Stimulated activated CD4-positive, alpha-beta T cell treated with anti-CD3 and anti-CD28 coated beads, TNF-alpha, amount 100 ng/mL, for 4 hours (primary cell): ENCODE data around the gene TCAF1.
A peak's percentile ranks its signal among the peaks of the same experiment; 100 is the strongest.

Experiments
- DNase-seq, 3 experiments: peaks; one replicate each; pipeline ENCODE4 v3.0.0-alpha.2; 2020; ENCODE audit warnings: low read depth in 3 of 3

Gene TCAF1

GRCh38 chr7:143901668-143902331 lies at the start of gene TCAF1:
TSS of gene TCAF1 (minus strand) at chr7:143902176. CDS start at chr7:143876608, 25,568 bp downstream.
- peak; percentile 80 to 86 (median 84) for DNase-seq

- DNase-seq = no peak
Observed at GRCh38 chr7:143948733-143949132, 46.8 kb upstream of the TCAF1 start.

- no peak for DNase-seq
Observed at GRCh38 chr7:143947111-143947510, 45.1 kb upstream of the TCAF1 start.

GRCh38 chr7:143945423-143945822 lies 43.4 kb upstream of the TCAF1 start:
- no peak for DNase-seq

- DNase-seq = no peak
Observed at GRCh38 chr7:143938379-143939243, 36.6 kb upstream of the TCAF1 start.

GRCh38 chr7:143936087-143937009 lies 34.4 kb upstream of the TCAF1 start:
- DNase-seq = no peak

GRCh38 chr7:143934526-143935325 lies 32.8 kb upstream of the TCAF1 start, which contains the start of gene OR2F2:
TSS of gene OR2F2 (plus strand) at chr7:143935233. CDS start at chr7:143935233, 0 bp downstream.
- DNase-seq = no peak

GRCh38 chr7:143931739-143932138 lies 29.8 kb upstream of the TCAF1 start:
- DNase-seq = no peak

GRCh38 chr7:143929224-143929920 lies 27.4 kb upstream of the TCAF1 start:
- no peak for DNase-seq

GRCh38 chr7:143924851-143925250 lies 22.9 kb upstream of the TCAF1 start:
- no peak for DNase-seq

- DNase-seq = no peak
Observed at GRCh38 chr7:143914938-143915652, 13.1 kb upstream of the TCAF1 start.

GRCh38 chr7:143913945-143914615 lies 12.1 kb upstream of the TCAF1 start:
- no peak for DNase-seq

- no peak for DNase-seq
Observed at GRCh38 chr7:143910473-143911248, 8.7 kb upstream of the TCAF1 start.

GRCh38 chr7:143909863-143910262 lies 7.9 kb upstream of the TCAF1 start:
- DNase-seq = no peak

GRCh38 chr7:143908120-143908519 lies 6.1 kb upstream of the TCAF1 start:
- no peak for DNase-seq

GRCh38 chr7:143906895-143907294 lies 4.9 kb upstream of the TCAF1 start:
- DNase-seq = no peak

- DNase-seq = no peak
Observed at GRCh38 chr7:143906151-143906550, 4.2 kb upstream of the TCAF1 start.

- DNase-seq = no peak
Observed at GRCh38 chr7:143905509-143905908, 3.5 kb upstream of the TCAF1 start.
